Panc1 (cell line): ENCODE data around the gene INSC.

ENCODE experiments used
- CTCF ChIP-seq: fragments of 450-650 bp; IDR thresholded peaks from 2 replicates; pipeline ENCODE4 v1.5.1; 2017; ENCODE audit warnings: mild to moderate bottlenecking
- POLR2AphosphoS5 ChIP-seq: IDR thresholded peaks from 2 replicates; pipeline ENCODE4 v1.6.1; 2012; ENCODE audit warnings: mild to moderate bottlenecking, low read depth, low read length, moderate library complexity
- REST ChIP-seq, 2 experiments: IDR thresholded peaks; 2 replicates each; pipeline ENCODE4 v1.6.1; 2011 to 2012; ENCODE audit warnings: low read depth in 2 of 2, control low read depth in 1 of 2, low read length in 1 of 2, mild to moderate bottlenecking in 1 of 2, moderate library complexity in 1 of 2; ENCODE audit not compliant: insufficient read depth in 1 of 2

GRCh38 chr11:15234796-15235195 is 120.1 kb downstream of the INSC start:
- no peak for TF ChIP-seq CTCF
- no peak for TF ChIP-seq REST (IDR thresholded peaks at IDR 0.05; ENCODE audit: insufficient read depth in 1 of 2, low read depth in 2 of 2, low read length in 1 of 2)
- no peak for TF ChIP-seq POLR2AphosphoS5
